ENCODE results near the gene TRIML2.

Gene TRIML2, protein sequence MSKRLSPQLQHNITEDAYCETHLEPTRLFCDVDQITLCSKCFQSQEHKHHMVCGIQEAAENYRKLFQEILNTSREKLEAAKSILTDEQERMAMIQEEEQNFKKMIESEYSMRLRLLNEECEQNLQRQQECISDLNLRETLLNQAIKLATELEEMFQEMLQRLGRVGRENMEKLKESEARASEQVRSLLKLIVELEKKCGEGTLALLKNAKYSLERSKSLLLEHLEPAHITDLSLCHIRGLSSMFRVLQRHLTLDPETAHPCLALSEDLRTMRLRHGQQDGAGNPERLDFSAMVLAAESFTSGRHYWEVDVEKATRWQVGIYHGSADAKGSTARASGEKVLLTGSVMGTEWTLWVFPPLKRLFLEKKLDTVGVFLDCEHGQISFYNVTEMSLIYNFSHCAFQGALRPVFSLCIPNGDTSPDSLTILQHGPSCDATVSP

DNA sequence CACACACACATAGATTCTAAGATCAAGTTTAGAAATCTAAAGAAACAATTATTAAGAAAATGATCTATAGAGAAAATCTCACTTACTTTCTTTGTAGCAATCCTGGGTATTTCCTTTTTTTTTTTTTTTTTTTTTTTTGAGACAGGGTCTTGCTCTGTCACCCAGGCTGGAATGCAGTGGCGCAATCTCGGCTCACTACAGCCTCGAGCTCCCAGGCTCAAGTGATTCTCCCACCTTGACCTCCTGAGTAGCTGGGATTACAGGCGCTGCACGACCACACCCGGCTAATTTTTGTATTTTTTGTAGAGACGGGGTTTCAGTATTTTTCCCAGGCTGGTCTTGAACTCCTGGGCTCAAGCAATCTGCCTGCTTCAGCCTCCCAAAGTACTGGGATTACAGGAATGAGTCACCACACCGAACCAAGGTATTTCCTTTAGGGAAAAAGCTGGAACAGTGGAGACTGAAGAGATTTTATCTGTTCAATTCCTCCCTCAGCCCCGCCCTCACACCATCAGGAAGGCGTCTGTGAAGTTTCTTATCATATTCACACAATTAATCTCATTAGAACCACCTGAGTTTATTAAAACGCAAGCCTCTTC, at the start of gene TRIML2:
Gene TRIML2 (minus strand): TSS at position 447 of the 599 bp plus-strand sequence. CDS start 4,235 bp downstream, outside the sequence.
- DNase-seq (ENCODE audit: low read depth): no peak

GRCh38 chr4:188158336-188158735, 48.9 kb upstream of the TRIML2 start:
- DNase-seq (ENCODE audit: low read depth): no peak

GRCh38 chr4:188154668-188155405, 45.4 kb upstream of the TRIML2 start:
- no peak for DNase-seq (ENCODE audit: low read depth)

GRCh38 chr4:188147776-188148175, 38.4 kb upstream of the TRIML2 start:
- no peak for DNase-seq (ENCODE audit: low read depth)

DNA sequence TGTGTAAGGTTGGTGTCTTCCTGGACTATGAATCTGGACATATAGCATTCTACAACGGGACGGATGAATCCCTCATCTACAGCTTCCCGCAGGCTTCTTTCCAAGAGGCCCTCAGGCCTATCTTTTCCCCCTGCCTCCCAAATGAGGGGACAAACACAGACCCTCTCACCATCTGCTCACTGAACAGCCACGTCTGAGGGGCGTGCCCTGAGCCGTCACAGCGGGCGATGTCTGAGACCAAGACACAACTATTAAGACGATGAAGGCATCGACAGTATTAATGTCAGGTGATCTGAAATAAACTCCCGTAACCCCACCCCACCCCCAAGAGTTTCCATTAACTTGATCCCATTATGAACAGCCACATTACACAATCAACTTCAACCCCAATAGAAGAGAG, 37.8 kb upstream of the TRIML2 start:
- no peak for DNase-seq (ENCODE audit: low read depth)

GRCh38 chr4:188146618-188147017, 37.2 kb upstream of the TRIML2 start:
- DNase-seq (ENCODE audit: low read depth): no peak

DNA sequence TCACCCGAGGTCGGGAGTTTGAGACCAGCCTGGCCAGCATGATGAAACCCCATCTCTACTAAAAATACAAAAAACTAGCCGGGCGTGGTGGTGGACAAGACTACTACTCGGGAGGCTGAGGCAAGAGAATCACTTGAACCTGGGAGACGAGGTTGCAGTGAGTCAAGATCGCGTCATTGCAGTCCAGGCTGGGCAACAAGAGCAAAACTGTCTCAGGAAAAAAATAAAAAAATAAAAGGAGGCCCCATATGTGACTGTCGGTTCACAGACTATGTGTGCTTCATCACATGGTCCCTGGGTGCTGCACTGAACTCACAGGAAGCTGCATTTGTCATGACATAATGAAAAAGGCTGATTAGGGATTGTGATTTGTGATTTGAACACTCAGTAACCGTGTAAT, 36.2 kb upstream of the TRIML2 start:
- no peak for DNase-seq (ENCODE audit: low read depth)

DNA sequence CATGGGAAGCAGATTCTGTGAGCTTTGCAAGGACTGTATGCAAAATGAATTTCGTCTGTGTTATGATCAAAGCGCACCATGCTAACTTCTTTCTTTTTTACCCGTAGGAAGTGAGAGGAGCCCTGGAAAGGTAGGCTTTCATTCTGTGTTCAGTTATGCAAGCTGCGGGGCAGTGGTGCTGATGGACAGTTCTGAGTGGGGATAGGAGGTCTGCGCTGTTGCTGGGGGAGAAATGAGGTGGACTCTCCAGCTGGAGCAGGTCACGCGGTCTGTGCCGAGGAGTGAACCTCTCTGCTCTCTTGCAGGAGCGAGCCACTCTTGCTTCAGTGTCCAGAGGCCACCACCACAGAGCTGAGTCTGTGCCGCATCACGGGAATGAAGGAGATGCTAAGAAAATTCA, 34.3 kb upstream of the TRIML2 start:
- no peak for DNase-seq (ENCODE audit: low read depth)

GRCh38 chr4:188139671-188140070, 30.3 kb upstream of the TRIML2 start:
- no peak for DNase-seq (ENCODE audit: low read depth)

- no peak for DNase-seq (ENCODE audit: low read depth)
Observed at GRCh38 chr4:188139141-188139540, 29.7 kb upstream of the TRIML2 start, which contains the start of gene TRIML1. Gene TRIML1 (plus strand): TSS chr4:188139441. CDS start chr4:188139559, 118 bp downstream.

DNA sequence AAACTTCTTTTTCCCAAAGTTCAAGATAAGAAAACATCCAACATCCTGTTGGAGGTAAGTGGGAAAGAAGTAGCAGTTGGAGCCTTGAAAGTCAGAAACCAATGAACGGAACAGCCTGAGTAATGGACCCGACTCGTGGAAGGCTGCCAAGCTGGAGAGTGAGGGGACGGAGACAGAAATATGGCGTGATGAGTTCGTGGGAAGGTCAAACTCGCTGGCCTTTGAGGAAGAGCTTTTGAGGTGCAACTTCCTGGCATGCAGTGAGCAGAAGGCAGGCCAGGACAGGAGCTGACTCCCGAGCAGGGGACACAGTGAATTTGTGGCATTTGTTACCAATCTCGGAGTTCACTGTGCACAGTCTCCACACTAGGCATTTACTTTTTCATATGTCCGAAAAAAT, 28.8 kb upstream of the TRIML2 start:
- DNase-seq (ENCODE audit: low read depth): no peak

- no peak for DNase-seq (ENCODE audit: low read depth)
Observed at GRCh38 chr4:188132232-188132631, 22.8 kb upstream of the TRIML2 start.

DNA sequence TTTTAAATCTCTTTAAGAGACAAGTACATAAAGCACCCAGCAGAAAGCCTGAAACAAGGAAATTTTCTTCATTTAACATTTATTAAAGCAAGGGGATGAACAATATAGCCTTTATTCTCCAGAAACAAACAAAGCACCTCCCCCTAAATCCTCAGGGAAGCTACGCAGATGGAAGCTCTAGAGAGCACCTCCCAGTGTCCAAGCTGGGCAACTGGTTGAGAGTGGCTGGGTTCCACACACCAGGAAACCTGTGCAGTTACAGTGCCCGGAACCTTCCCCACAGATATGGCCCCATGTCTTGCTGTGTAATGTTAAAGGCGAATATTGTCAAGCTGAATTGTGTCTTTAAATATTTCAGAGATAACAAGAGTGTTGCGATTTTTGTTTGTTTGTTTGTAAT, 21.0 kb upstream of the TRIML2 start:
- no peak for DNase-seq (ENCODE audit: low read depth)

DNA sequence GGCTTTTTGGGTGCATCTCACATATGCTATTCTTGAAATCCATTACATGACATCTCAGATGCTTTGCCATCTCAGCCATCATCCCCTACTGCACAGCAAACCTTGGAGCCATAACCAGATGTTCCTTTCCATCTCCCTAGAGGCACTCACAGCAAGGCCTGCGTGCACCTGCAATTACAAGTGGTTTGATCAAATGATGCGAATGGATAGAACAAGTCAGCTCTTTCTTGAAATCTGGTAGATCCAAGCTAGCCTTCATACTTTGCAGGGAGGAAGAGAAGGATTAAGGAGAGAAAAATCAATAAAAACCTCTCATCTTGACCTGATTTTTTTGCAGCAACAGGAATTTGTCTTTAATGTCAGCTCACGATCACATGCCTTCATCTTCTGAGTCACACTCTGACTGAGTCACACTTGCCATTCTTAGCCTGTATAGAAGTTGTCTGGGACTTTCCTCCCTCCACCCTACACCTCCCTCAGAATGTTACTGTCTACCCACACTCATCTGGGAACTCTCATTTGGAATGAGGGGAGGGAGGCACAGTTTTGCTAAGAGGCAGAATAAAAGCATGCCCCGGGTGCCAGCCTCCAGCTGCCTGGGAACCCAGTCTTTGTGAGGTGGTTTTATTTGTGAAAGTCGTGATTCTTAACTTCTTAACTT, 17.9 kb upstream of the TRIML2 start:
- peak; percentile 17 for DNase-seq (ENCODE audit: low read depth)

DNA sequence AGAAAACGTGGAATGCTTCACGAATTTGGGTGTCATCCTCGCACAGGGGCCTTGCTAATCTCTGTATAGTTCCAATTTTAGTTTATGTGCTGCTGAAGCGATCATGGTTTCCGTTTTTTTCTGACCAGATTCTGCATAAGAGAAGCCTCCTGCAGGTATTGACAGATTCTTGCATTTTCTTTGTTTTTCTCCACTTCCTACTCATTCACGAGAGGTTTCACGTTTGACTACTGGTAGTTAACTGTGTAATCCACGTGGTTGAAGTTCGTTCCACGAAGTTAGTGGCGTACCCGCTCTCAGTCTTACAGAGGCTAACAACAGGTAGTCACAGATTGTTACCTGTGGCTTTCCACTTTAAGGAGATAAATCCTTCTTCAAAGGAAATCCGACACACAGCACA, 12.1 kb upstream of the TRIML2 start:
- no peak for DNase-seq (ENCODE audit: low read depth)

GRCh38 chr4:188117631-188118324, 8.4 kb upstream of the TRIML2 start:
- DNase-seq (ENCODE audit: low read depth): no peak

- DNase-seq (ENCODE audit: low read depth): no peak
Observed at GRCh38 chr4:188113156-188113555, 3.8 kb upstream of the TRIML2 start.

- no peak for DNase-seq (ENCODE audit: low read depth)
Observed at GRCh38 chr4:188111955-188112354, 2.6 kb upstream of the TRIML2 start.

DNA sequence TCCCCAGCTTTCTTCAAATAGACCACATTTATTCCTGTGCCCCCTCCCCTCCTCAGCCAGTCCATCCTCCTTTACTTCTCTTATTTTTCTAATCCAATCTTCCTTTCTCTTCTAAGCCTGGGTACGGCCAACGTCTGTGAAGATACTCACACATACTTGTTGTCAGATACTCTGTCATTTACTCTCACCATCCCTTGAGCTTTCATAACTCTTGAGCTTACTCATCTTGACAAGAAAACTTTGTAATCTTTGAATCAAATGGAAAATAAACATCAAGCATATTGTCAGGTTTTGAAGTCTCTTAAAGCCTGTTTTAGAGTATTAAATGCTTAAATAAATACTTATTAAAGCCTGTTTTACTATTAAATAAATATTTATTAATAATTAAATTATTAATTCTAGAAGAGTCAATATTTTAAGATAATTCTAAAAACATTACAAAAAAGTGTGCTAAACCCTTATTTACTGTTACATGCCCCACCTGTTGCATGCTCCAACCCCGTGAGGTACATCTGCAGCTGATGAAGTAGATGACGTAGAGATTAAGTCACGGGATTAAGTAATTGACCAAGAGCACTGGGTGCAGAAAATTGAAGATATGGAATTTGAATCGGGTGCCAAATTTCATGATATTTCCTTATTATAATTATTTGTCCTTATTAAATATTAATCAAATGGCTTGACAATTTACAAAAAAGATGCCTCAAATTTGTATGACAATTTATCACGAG, 1.5 kb upstream of the TRIML2 start:
- DNase-seq (ENCODE audit: low read depth): no peak

DNA sequence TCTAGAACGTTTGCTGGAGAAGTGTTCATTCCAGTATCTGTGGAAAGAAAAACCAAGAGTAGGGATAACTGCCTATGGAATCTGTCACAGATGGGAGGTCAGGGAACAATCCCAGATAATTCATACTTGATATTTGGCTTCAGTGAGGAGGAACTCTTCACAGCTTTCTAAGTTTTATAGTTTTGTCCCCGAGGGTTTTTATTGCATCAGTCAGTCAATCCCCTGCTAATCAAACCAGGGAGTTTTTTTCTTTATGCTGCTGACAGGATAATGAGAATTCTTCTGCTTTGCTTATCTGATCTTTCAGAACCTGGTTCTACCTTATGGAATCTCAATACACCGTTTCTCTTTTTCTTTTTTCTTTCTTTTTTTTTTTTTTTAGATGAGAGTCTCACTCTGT, 633 bp upstream of the TRIML2 start:
- no peak for DNase-seq (ENCODE audit: low read depth)

All from GM04504 (cell line).